HCT116 (cell line): Measurements from ENCODE around the gene CTBP2.

Experiments used
- CBX3 ChIP-seq: IDR thresholded peaks from 2 replicates; pipeline ENCODE4 v1.6.1; 2012; ENCODE audit warnings: low read depth
- EGR1 ChIP-seq: IDR thresholded peaks from 2 replicates; pipeline ENCODE4 v1.6.1; 2012; ENCODE audit warnings: low read depth
- EZH2 ChIP-seq: fragments of 200-600 bp; sonication (generic); IDR thresholded peaks from 2 replicates; pipeline ENCODE4 v1.6.1; 2017; ENCODE audit warnings: antibody characterized with exemption, mixed run types
- EZH2phosphoT487 ChIP-seq: fragments of 200-600 bp; IDR thresholded peaks from 2 replicates; pipeline ENCODE4 v1.6.1; 2018; ENCODE audit warnings: antibody characterized with exemption, borderline replicate concordance
- FOSL1 ChIP-seq: IDR thresholded peaks from 2 replicates; pipeline ENCODE4 v1.6.1; 2012; ENCODE audit warnings: low read depth
- POLR2A ChIP-seq: IDR thresholded peaks from 2 replicates; pipeline ENCODE4 v1.7.0; 2011; ENCODE audit warnings: borderline replicate concordance; ENCODE audit not compliant: insufficient read depth, insufficient read length; ENCODE audit errors: extremely low read depth
- POLR2AphosphoS5 ChIP-seq: IDR thresholded peaks from 2 replicates; pipeline ENCODE4 v1.6.1; 2011; ENCODE audit warnings: mild to moderate bottlenecking, low read depth, low read length, moderate library complexity
- RAD21 ChIP-seq: IDR thresholded peaks from 2 replicates; pipeline ENCODE4 v1.6.1; 2012; ENCODE audit warnings: low read depth, mild to moderate bottlenecking
- SP1 ChIP-seq: IDR thresholded peaks from 2 replicates; pipeline ENCODE4 v1.6.1; 2012; ENCODE audit warnings: low read depth
- TCF7L2 ChIP-seq: IDR thresholded peaks from 2 replicates; pipeline ENCODE4 v1.7.0; 2011; ENCODE audit warnings: borderline replicate concordance, inconsistent platforms; ENCODE audit not compliant: insufficient read depth, insufficient read length; ENCODE audit errors: extremely low read depth
- TF ChIP-seq, protein P1 (sequence below): IDR thresholded peaks from 2 replicates; pipeline ENCODE4 v1.6.1; 2012
- TF ChIP-seq, protein P2 (sequence below), 3 experiments: fragments of 200-600 bp in 1 of 3; sonication (generic) in 1 of 3; IDR thresholded peaks in 2 of 3; conservative IDR thresholded peaks in 1 of 3; 2 replicates each; pipeline ENCODE4 v1.5.1; 2012 to 2017; ENCODE audit warnings: low read depth in 2 of 3, low read length in 2 of 3, antibody characterized with exemption in 1 of 3, borderline replicate concordance in 1 of 3, control low read depth in 1 of 3, mild to moderate bottlenecking in 1 of 3, mixed read lengths in 1 of 3, mixed run types in 1 of 3, moderate library complexity in 1 of 3; ENCODE audit not compliant: insufficient read depth in 1 of 3
- TF ChIP-seq, protein P3 (sequence below): IDR thresholded peaks from 2 replicates; pipeline ENCODE4 v1.6.1; 2012; ENCODE audit warnings: low read depth

DNA sequence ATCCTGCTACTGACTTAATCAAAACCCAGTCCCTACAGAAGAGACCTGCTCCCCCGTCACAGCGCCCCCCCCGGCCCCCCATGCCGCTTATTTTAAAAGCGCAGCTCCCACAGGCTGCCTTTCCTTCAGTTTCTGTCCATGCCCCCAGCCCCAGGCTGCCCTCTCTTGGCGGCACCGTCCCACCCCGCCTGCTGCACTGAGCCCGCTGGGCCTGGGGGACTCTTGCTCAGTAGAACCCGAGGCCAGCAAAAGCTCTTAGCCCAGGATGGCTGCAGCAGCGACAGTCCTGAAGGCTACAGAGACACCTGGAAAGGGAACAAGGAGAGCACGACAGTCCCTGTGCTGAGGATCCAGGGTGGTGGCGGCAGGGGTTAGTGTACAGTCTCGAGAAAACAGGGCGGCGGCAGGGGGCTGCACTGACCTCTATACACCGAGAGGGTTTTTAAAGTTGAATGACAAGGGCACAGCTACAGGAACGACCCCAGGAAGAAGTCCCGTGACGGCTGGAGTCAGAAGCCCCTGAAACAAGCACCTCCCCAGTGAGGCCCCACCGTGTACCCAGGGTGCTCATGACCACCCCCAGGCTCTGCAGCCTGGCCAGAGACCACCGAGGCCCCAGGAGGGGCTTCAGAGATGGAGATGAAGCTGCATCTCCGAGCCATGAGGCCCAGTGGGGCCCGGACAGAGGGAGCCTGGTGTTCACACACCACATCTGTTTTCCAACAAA is 164.1 kb downstream of the CTBP2 start:
- TF ChIP-seq EZH2phosphoT487: no peak
- TF ChIP-seq, protein P1, sequence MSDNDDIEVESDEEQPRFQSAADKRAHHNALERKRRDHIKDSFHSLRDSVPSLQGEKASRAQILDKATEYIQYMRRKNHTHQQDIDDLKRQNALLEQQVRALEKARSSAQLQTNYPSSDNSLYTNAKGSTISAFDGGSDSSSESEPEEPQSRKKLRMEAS: no peak
- TF ChIP-seq, protein P2, sequence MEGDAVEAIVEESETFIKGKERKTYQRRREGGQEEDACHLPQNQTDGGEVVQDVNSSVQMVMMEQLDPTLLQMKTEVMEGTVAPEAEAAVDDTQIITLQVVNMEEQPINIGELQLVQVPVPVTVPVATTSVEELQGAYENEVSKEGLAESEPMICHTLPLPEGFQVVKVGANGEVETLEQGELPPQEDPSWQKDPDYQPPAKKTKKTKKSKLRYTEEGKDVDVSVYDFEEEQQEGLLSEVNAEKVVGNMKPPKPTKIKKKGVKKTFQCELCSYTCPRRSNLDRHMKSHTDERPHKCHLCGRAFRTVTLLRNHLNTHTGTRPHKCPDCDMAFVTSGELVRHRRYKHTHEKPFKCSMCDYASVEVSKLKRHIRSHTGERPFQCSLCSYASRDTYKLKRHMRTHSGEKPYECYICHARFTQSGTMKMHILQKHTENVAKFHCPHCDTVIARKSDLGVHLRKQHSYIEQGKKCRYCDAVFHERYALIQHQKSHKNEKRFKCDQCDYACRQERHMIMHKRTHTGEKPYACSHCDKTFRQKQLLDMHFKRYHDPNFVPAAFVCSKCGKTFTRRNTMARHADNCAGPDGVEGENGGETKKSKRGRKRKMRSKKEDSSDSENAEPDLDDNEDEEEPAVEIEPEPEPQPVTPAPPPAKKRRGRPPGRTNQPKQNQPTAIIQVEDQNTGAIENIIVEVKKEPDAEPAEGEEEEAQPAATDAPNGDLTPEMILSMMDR (IDR thresholded peaks at IDR 0.05 in 2 of 3, conservative IDR thresholded peaks at IDR 0.05 in 1 of 3; ENCODE audit: borderline replicate concordance in 1 of 3, insufficient read depth in 1 of 3, low read depth in 2 of 3, low read length in 2 of 3): no peak
- no peak; the same call in 1 of the 2 replicates for TF ChIP-seq POLR2AphosphoS5
- TF ChIP-seq EZH2: no peak
- no peak for TF ChIP-seq RAD21
- no peak for TF ChIP-seq EGR1
- no peak for TF ChIP-seq POLR2A
- TF ChIP-seq, protein P3, sequence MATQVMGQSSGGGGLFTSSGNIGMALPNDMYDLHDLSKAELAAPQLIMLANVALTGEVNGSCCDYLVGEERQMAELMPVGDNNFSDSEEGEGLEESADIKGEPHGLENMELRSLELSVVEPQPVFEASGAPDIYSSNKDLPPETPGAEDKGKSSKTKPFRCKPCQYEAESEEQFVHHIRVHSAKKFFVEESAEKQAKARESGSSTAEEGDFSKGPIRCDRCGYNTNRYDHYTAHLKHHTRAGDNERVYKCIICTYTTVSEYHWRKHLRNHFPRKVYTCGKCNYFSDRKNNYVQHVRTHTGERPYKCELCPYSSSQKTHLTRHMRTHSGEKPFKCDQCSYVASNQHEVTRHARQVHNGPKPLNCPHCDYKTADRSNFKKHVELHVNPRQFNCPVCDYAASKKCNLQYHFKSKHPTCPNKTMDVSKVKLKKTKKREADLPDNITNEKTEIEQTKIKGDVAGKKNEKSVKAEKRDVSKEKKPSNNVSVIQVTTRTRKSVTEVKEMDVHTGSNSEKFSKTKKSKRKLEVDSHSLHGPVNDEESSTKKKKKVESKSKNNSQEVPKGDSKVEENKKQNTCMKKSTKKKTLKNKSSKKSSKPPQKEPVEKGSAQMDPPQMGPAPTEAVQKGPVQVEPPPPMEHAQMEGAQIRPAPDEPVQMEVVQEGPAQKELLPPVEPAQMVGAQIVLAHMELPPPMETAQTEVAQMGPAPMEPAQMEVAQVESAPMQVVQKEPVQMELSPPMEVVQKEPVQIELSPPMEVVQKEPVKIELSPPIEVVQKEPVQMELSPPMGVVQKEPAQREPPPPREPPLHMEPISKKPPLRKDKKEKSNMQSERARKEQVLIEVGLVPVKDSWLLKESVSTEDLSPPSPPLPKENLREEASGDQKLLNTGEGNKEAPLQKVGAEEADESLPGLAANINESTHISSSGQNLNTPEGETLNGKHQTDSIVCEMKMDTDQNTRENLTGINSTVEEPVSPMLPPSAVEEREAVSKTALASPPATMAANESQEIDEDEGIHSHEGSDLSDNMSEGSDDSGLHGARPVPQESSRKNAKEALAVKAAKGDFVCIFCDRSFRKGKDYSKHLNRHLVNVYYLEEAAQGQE: no peak
- no peak for TF ChIP-seq TCF7L2
- no peak for TF ChIP-seq CBX3
- TF ChIP-seq FOSL1: no peak
- TF ChIP-seq SP1: no peak
